GM12892 (cell line): ENCODE measurements around the gene HSPA12A.

Experiments
- POLR2A ChIP-seq: IDR thresholded peaks from 2 replicates; pipeline ENCODE4 v1.6.1; 2011; ENCODE audit warnings: low read depth, low read length, control low read depth
- POLR2AphosphoS5 ChIP-seq: IDR thresholded peaks from 2 replicates; pipeline ENCODE4 v1.6.1; 2011; ENCODE audit warnings: low read depth, low read length, control low read depth

DNA sequence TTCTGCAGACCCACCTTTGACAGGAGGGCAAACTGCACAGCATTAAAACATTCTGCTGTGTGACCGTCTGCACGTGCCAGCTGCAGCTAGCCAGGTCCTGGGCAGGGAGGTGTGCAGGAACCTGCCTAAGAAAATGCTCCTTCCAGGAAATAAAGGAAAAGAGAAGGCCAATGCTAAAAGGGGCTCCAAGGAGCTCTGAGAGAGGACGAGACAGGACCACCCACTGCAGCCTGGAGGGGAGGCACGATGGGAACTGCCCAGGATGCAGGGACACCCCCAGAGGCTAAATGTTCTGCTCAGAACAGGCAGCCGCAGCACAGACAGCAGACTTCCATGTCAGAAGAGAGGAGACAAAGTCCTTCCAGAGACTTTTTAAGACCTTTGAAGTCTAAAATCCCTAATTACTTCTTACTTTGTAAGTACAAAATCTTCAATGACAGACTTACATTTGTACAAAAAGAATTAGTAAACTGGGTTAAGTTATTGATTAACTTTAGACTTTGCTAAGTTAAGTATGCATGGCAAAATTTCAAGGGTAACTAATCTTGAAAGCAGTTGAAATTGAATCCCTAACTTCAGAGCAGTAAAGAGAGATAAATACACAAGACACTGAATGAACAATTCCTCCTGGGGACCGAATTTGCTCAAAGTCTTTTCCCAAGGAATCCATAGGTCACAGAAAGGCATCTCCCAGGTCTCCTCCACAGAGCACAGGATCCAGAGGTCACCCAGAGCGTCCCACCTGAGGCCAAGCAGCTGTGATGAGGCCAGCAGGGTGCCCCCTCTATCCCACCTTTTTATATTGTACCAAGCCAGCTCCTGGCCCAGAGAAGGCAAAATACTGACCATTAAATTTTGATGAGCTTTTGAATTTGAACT lies 21.5 kb downstream of the HSPA12A start:
- TF ChIP-seq POLR2A, result no peak
- no peak for TF ChIP-seq POLR2AphosphoS5
